Lower leg skin (tissue), 3 donors: ENCODE results near the gene PAQR3.

Experiments
- CTCF ChIP-seq, 3 donors: fragments of 450-650 bp; IDR thresholded peaks; one replicate each; pipeline ENCODE4 v1.5.1; 2016; ENCODE audit warnings: antibody characterized with exemption in 3 of 3, mild to moderate bottlenecking in 3 of 3, moderate library complexity in 2 of 3
- POLR2A ChIP-seq, 2 donors: fragments of 450-650 bp; IDR thresholded peaks; one replicate each; pipeline ENCODE4 v1.6.1; 2016 to 2017; ENCODE audit warnings: antibody characterized with exemption in 2 of 2, mild to moderate bottlenecking in 1 of 2, moderate library complexity in 1 of 2

- TF ChIP-seq CTCF (IDR thresholded peaks at IDR 0.05) (no peak), POLR2A (IDR thresholded peaks at IDR 0.05) (no peak)
These were observed 39.9 kb downstream of the PAQR3 start for GRCh38 chr4:78899302-78899701.
